ENCODE results near the gene P2RX3. TPM values are rescaled to one million over a fixed set of nuclear protein-coding genes. Genes with fewer than 3 reads are reported as not detected.

Gene P2RX3
- total RNA-seq, 2 experiments from 2014 or later, result not detected

- TF ChIP-seq EZH2phosphoT487 (IDR thresholded peaks at IDR 0.05; ENCODE audit: borderline replicate concordance, low read depth, low read length) (no peak), CTCF (conservative IDR thresholded peaks at IDR 0.05; ENCODE audit: low read length) (no peak)
- Histone ChIP-seq H2AFZ (ENCODE audit: low read length) (no peak overlapping the region), H3K36me3 (ENCODE audit: insufficient read depth, low read length) (no peaks in the 10 kb centered on the region), H3K4me3 (ENCODE audit: low read depth, low read length, poor library complexity, severe bottlenecking) (no peak overlapping the region), H3K4me1 (ENCODE audit: insufficient read depth, low read length, poor library complexity, severe bottlenecking) (no peaks in the 10 kb centered on the region), H3K79me2 (ENCODE audit: insufficient read depth, low read depth, low read length) (no peaks in the 10 kb centered on the region), H3K27ac (ENCODE audit: low read depth, low read length, poor library complexity, severe bottlenecking) (no peak overlapping the region), H3K9me3 (ENCODE audit: low read length) (no peaks in the 10 kb centered on the region), H3K4me2 (ENCODE audit: low read length) (no peak overlapping the region), H3K9me2 (ENCODE audit: insufficient read depth, low read length) (no peaks in the 10 kb centered on the region), H4K20me1 (ENCODE audit: insufficient read depth, low read length) (no peaks in the 10 kb centered on the region)
- intact Hi-C loops (cut with micrococcal nuclease; ENCODE audit: unreplicated experiment), result no loop called here
- no peak for DNase-seq (ENCODE audit: low spot score)
- BruUV-seq (replicated peaks), result no TSS peak
- CTCF ChIA-PET (ENCODE audit: unreplicated experiment), result no interaction called here
- POLR2A ChIA-PET, result no interaction called here
These were observed 48.2 kb downstream of the P2RX3 start for GRCh38 chr11:57386178-57386940.

- CTCF ChIA-PET (ENCODE audit: unreplicated experiment), result no interaction called here
- H4K20me1 ChIP-seq (ENCODE audit: insufficient read depth, low read length), result no peaks in the 10 kb centered on the region
- intact Hi-C loops (cut with micrococcal nuclease; ENCODE audit: unreplicated experiment), result no loop called here
- H3K4me3 ChIP-seq (ENCODE audit: low read depth, low read length, poor library complexity, severe bottlenecking), result no peak overlapping the region
- no peak overlapping the region for H2AFZ ChIP-seq (ENCODE audit: low read length)
- no peak for DNase-seq (ENCODE audit: low spot score)
- H3K36me3 ChIP-seq (ENCODE audit: insufficient read depth, low read length), result no peaks in the 10 kb centered on the region
- TF ChIP-seq CTCF (conservative IDR thresholded peaks at IDR 0.05; ENCODE audit: low read length) (no peak), EZH2phosphoT487 (IDR thresholded peaks at IDR 0.05; ENCODE audit: borderline replicate concordance, low read depth, low read length) (no peak)
- BruUV-seq (replicated peaks), result no TSS peak
- no peaks in the 10 kb centered on the region for H3K9me2 ChIP-seq (ENCODE audit: insufficient read depth, low read length)
- H3K27ac ChIP-seq (ENCODE audit: low read depth, low read length, poor library complexity, severe bottlenecking), result no peak overlapping the region
- H3K9me3 ChIP-seq (ENCODE audit: low read length), result no peaks in the 10 kb centered on the region
- H3K4me1 ChIP-seq (ENCODE audit: insufficient read depth, low read length, poor library complexity, severe bottlenecking), result no peaks in the 10 kb centered on the region
- H3K79me2 ChIP-seq (ENCODE audit: insufficient read depth, low read depth, low read length), result no peaks in the 10 kb centered on the region
- no peak overlapping the region for H3K4me2 ChIP-seq (ENCODE audit: low read length)
- POLR2A ChIA-PET, result no interaction called here
These were observed 49.3 kb downstream of the P2RX3 start for GRCh38 chr11:57387289-57388030.

GRCh38 chr11:57390535-57390934 lies 52.4 kb downstream of the P2RX3 start, which contains the start of gene PRG2:
Gene PRG2, minus strand, starts transcription at chr11:57390650. Its CDS starts 706 bp downstream, at chr11:57389944.
- TF ChIP-seq EZH2phosphoT487 (IDR thresholded peaks at IDR 0.05; ENCODE audit: borderline replicate concordance, low read depth, low read length) (no peak), CTCF (conservative IDR thresholded peaks at IDR 0.05; ENCODE audit: low read length) (no peak)
- Histone ChIP-seq H2AFZ (ENCODE audit: low read length) (no peak within 1 kb of the TSS), H3K4me2 (ENCODE audit: low read length) (no peak within 1 kb of the TSS), H3K4me3 (ENCODE audit: low read depth, low read length, poor library complexity, severe bottlenecking) (no peak within 1 kb of the TSS), H3K9me2 (ENCODE audit: insufficient read depth, low read length) (no peaks in the 10 kb centered on the region), H3K4me1 (ENCODE audit: insufficient read depth, low read length, poor library complexity, severe bottlenecking) (no peaks in the 10 kb centered on the region), H4K20me1 (ENCODE audit: insufficient read depth, low read length) (no peaks in the 10 kb centered on the region), H3K9me3 (ENCODE audit: low read length) (no peaks in the 10 kb centered on the region), H3K27ac (ENCODE audit: low read depth, low read length, poor library complexity, severe bottlenecking) (no peak within 1 kb of the TSS), H3K36me3 (ENCODE audit: insufficient read depth, low read length) (no peaks in the 10 kb centered on the region), H3K79me2 (ENCODE audit: insufficient read depth, low read depth, low read length) (no peaks in the 10 kb centered on the region)
- ChIA-PET POLR2A (no interaction called here), CTCF (ENCODE audit: unreplicated experiment) (no interaction called here)
- DNase-seq (ENCODE audit: low spot score), result no peak
- BruUV-seq (replicated peaks), result no TSS peak
- intact Hi-C loops (cut with micrococcal nuclease; ENCODE audit: unreplicated experiment), result no loop called here
